GM12873 (cell line): ENCODE measurements around the gene ABCC12.

Source experiments
- TF ChIP-seq, protein P1 (sequence below): IDR thresholded peaks from 2 replicates; pipeline ENCODE4 v1.5.1; 2012; ENCODE audit warnings: low read depth, mild to moderate bottlenecking, moderate library complexity, low read length, control low read depth; ENCODE audit not compliant: insufficient read depth; ENCODE audit errors: missing control alignments

ABCC12 gene

DNA sequence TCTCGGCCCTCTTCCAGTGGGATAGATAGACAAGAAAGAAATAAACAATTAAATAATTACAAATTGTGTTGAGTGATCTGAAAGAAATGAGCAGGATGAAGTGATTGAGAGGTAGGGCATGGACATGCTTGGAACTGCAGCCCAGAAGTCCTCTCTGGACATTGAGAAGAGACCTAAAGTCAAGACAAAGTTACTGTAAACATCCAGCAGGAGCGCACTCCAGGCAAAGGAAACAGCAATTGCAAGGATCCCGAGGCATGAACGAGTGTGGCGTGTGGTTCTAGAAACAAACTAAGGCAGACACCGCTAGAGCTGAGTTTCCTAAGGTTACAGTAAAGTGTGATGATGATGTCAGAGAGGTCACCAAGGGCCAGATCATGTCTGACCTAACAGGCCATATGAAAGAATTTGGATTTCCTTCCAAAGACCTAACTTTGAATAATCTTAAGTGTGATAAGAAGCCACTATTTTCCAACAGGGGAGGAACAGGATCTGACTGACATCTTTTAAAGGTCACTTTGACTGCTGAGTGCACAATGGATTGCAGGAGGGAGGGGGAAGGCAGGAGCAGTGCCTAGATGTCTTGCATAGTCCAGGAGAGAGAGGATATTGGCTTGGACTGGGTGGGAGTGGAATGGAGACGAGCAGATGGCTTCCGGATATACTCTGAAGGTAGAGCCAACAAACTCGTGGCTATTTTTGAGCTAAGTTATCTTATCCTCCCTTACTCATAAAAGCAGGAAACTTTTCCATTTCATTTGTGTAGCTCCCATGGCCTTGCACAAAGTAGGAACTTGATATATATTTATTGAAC lies 19.0 kb downstream of the ABCC12 start:
- TF ChIP-seq, protein P1, sequence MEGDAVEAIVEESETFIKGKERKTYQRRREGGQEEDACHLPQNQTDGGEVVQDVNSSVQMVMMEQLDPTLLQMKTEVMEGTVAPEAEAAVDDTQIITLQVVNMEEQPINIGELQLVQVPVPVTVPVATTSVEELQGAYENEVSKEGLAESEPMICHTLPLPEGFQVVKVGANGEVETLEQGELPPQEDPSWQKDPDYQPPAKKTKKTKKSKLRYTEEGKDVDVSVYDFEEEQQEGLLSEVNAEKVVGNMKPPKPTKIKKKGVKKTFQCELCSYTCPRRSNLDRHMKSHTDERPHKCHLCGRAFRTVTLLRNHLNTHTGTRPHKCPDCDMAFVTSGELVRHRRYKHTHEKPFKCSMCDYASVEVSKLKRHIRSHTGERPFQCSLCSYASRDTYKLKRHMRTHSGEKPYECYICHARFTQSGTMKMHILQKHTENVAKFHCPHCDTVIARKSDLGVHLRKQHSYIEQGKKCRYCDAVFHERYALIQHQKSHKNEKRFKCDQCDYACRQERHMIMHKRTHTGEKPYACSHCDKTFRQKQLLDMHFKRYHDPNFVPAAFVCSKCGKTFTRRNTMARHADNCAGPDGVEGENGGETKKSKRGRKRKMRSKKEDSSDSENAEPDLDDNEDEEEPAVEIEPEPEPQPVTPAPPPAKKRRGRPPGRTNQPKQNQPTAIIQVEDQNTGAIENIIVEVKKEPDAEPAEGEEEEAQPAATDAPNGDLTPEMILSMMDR: no peak

DNA sequence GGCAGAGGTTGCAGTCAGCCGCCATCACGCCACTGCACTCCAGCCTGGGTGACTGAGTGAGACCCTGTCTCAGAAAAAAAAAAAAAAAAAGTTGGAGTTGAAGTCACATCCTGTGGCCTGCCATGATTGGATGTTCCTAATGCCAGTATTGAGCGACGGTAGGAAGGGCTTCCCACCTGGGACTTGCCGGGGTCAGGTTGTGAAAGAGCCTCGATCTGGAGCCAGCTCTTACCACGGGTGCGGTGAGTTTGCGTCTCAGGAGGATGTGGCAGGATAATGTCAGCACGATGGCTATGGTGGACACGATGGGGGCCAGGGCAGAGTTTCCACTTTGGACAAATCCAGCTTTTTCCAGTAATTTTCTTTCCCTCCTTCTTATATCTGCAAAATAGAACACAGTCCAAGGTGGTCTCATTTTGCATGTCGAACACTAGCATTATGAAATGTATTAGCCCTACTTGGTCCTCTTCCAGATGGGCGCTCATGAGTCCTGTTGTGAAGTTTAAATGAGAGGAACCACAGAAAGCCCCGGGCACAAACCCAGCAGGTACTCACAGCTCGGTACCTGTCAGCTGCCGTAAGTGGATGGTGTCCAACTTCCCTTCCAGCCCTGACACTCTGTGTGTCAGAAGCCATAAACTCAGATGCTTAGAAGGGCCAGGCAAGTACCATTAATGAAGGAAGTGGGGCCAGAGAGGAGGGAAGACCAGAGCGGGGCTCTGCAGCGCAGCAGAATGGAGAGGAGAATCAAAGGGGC lies 22.2 kb downstream of the ABCC12 start:
- TF ChIP-seq, protein P1: no peak

- TF ChIP-seq, protein P1: no peak
Observed at GRCh38 chr16:48132696-48133095, 23.1 kb downstream of the ABCC12 start.

- TF ChIP-seq, protein P1: no peak
Observed at GRCh38 chr16:48131201-48131935, 24.4 kb downstream of the ABCC12 start.

DNA sequence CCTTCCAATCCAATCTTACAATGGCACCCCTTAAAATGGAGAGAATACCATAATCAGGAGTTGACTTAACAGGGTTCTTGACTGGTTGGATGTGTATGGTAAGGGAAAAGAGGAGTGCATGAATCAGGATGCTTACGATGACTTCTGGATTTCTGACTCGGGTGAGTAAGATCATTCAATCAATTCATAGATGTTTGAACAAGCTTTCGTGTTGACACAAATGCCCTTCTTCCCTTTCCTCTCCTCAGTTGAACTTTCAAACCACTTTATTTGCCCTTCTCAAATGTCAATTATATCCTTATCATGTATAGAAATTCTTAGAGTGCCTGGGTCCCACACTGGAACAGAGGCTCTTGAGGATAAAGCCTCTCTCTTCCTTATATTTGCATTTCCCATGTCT lies 25.9 kb downstream of the ABCC12 start:
- TF ChIP-seq, protein P1: no peak

DNA sequence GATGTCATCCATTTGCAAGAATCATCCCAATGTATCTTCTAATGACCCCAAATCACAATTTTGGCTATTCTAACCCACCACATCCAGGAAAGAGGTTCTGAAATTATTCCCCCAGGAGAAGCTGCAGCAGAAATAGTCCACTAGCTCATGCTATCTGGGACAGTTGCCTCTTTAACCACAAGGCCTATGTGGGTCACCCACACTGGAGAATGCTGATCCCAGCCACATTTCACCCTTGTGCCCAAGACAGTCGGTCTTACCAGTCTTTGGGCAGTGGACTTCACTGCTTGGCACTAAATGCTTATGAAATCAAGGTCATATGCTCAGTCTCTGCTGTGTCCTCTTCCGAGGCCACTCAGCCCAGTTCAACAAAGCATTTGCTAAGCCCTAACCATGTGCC lies 27.0 kb downstream of the ABCC12 start:
- TF ChIP-seq, protein P1: no peak
